Sigmoid colon (tissue), 4 donors: Measurements from ENCODE around the gene DLGAP4.

ENCODE experiments used
- EP300 ChIP-seq, 4 donors: sonication (generic); formaldehyde crosslinking; IDR thresholded peaks; one replicate each; pipeline ENCODE4 v1.6.1; 2017; ENCODE audit warnings: antibody characterized with exemption in 4 of 4
- POLR2A ChIP-seq, 2 donors: fragments of 450-650 bp; IDR thresholded peaks; one replicate each; pipeline ENCODE4 v1.6.1; 2016; ENCODE audit warnings: antibody characterized with exemption in 2 of 2, mild to moderate bottlenecking in 2 of 2, moderate library complexity in 2 of 2
- TF ChIP-seq, protein P1 (sequence below), 4 experiments: fragments of 450-650 bp in 3 of 4; fragments of 200-600 bp in 1 of 4; IDR thresholded peaks; one replicate each; pipeline ENCODE4 v1.5.1; 2016 to 2019; ENCODE audit warnings: antibody characterized with exemption in 4 of 4, mild to moderate bottlenecking in 3 of 4, moderate library complexity in 2 of 4

GRCh38 chr20:36350439-36350838 lies 44.3 kb downstream of the DLGAP4 start:
- TF ChIP-seq, protein P1, sequence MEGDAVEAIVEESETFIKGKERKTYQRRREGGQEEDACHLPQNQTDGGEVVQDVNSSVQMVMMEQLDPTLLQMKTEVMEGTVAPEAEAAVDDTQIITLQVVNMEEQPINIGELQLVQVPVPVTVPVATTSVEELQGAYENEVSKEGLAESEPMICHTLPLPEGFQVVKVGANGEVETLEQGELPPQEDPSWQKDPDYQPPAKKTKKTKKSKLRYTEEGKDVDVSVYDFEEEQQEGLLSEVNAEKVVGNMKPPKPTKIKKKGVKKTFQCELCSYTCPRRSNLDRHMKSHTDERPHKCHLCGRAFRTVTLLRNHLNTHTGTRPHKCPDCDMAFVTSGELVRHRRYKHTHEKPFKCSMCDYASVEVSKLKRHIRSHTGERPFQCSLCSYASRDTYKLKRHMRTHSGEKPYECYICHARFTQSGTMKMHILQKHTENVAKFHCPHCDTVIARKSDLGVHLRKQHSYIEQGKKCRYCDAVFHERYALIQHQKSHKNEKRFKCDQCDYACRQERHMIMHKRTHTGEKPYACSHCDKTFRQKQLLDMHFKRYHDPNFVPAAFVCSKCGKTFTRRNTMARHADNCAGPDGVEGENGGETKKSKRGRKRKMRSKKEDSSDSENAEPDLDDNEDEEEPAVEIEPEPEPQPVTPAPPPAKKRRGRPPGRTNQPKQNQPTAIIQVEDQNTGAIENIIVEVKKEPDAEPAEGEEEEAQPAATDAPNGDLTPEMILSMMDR (IDR thresholded peaks at IDR 0.05), result no peak
- TF ChIP-seq POLR2A (IDR thresholded peaks at IDR 0.05) (no peak), EP300 (IDR thresholded peaks at IDR 0.05) (no peak)
